ENCODE results near the gene HK1.
"Not testable (repeated sequence)": the region's sequence is repeated elsewhere in the genome, so short reads cannot be mapped to it uniquely, and the experiment has no call there.

HK1 gene

DNA sequence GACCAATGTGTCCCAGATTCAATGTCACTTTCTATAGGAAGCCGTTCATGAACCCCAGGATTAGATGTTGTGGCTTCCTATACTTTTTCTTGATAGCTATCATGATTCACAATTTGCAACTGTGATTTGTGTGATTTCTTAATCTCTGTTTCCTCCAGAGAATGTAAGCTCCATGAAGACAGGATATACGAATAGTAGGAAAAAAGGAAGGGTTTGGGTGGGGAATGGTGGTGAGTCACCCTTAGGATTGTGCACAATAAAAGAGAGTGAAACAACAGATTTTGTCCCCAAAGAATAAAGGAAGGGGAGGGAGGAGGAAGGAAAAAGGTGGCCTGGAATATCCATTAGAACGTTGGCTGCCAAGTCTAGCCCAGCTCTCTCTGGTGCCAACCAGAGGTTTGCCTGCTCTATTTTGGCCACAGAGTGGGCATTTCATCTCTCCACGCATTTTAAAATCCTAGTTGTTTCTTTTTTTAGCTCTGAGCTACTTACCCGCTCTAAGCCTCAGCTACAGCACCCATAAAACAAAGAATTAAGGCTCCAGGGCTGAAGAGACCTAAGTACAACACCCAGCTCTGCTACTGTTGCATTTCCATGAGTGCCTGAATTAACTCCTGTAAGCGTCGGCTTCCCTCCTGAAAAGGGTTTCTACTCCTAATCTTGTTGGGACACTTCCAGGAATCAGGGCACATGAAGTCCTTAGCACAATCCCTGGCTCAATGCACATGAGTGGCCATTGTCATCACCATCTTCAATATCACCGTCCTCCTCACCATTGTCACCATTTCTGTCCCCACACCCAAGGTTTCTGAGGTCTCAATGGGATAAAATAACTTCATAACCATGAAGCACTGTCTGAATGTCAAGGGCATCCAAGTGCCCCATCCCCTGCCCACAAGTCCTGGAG, 3.5 kb downstream of the HK1 start:
- no peak overlapping the region for H3K4me3 ChIP-seq (ENCODE audit: low read length in 2 of 2)
- no peak overlapping the region for H3K27ac ChIP-seq (ENCODE audit: low read length)
- H3K36me3 ChIP-seq (ENCODE audit: control insufficient read depth in 2 of 2, insufficient read depth in 2 of 2, low read length in 2 of 2): no peaks in the 10 kb centered on the region
- H3K9me3 ChIP-seq (ENCODE audit: control insufficient read depth in 2 of 2, low read length in 2 of 2): no peaks in the 10 kb centered on the region
- no peaks in the 10 kb centered on the region for H3K4me1 ChIP-seq (ENCODE audit: control insufficient read depth, insufficient read depth, low read length)
- no peak overlapping the region for H3K9ac ChIP-seq (ENCODE audit: low read length in 2 of 2)
- no peaks in the 10 kb centered on the region for H3K27me3 ChIP-seq (ENCODE audit: control insufficient read depth in 1 of 2, insufficient read depth in 2 of 2, low read length in 2 of 2)

DNA sequence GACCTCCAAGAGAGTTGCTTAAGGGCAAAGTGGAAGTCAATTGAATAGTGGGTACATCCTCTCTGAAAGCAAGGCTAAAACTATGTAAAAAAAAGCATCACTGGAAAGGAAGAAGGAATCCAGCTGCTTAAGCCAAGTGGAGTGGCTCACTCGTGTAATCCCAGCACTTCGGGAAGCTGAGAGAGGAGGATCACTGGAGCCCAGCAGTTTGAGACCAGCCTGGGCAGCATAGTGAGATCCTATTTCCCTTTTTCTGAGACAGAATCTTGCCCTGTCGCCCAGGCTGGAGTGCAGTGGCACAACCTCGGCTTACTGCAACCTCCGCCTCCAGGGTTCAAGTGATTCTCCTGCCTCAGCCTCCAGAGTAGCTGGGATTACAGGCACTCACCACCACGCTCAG, 6.1 kb downstream of the HK1 start:
- H3K27ac ChIP-seq (ENCODE audit: low read length); H3K4me1 ChIP-seq (ENCODE audit: control insufficient read depth, insufficient read depth, low read length); H3K9ac ChIP-seq (ENCODE audit: low read length in 2 of 2); H3K9me3 ChIP-seq (ENCODE audit: control insufficient read depth in 2 of 2, low read length in 2 of 2); H3K36me3 ChIP-seq (ENCODE audit: control insufficient read depth in 2 of 2, insufficient read depth in 2 of 2, low read length in 2 of 2); H3K27me3 ChIP-seq (ENCODE audit: control insufficient read depth in 1 of 2, insufficient read depth in 2 of 2, low read length in 2 of 2); H3K4me3 ChIP-seq (ENCODE audit: low read length in 2 of 2): not testable (repeated sequence)

GRCh38 chr10:69285699-69286098, 7.4 kb downstream of the HK1 start:
- Histone ChIP-seq H3K4me3 (ENCODE audit: low read length in 2 of 2) (no peak overlapping the region), H3K27me3 (ENCODE audit: control insufficient read depth in 1 of 2, insufficient read depth in 2 of 2, low read length in 2 of 2) (no peaks in the 10 kb centered on the region), H3K27ac (ENCODE audit: low read length) (no peak overlapping the region), H3K9ac (ENCODE audit: low read length in 2 of 2) (no peak overlapping the region), H3K4me1 (ENCODE audit: control insufficient read depth, insufficient read depth, low read length) (no peaks in the 10 kb centered on the region), H3K9me3 (ENCODE audit: control insufficient read depth in 2 of 2, low read length in 2 of 2) (no peaks in the 10 kb centered on the region), H3K36me3 (ENCODE audit: control insufficient read depth in 2 of 2, insufficient read depth in 2 of 2, low read length in 2 of 2) (no peaks in the 10 kb centered on the region)

DNA sequence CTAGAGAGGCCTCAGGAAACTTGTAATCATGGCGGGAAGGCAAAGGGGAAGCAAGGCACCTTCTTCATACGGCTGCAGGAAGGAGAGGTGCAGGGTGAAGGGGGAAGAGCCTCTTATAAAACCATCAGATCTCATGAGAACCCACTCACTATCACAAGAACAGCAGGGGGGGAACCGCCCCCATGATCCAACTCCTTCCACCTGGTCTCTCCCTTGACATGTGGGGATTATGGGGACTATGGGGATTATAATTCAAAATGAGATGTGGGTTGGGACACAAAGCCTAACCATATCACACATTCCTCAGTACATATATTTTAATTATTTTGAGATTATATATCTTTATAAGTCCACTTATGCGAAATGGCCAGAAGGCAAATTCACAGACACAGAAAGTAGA, 8.9 kb downstream of the HK1 start:
- Histone ChIP-seq H3K27me3 (ENCODE audit: control insufficient read depth in 1 of 2, insufficient read depth in 2 of 2, low read length in 2 of 2) (no peaks in the 10 kb centered on the region), H3K9me3 (ENCODE audit: control insufficient read depth in 2 of 2, low read length in 2 of 2) (no peaks in the 10 kb centered on the region), H3K4me1 (ENCODE audit: control insufficient read depth, insufficient read depth, low read length) (no peaks in the 10 kb centered on the region), H3K4me3 (ENCODE audit: low read length in 2 of 2) (no peak overlapping the region), H3K36me3 (ENCODE audit: control insufficient read depth in 2 of 2, insufficient read depth in 2 of 2, low read length in 2 of 2) (no peaks in the 10 kb centered on the region), H3K9ac (ENCODE audit: low read length in 2 of 2) (no peak overlapping the region), H3K27ac (ENCODE audit: low read length) (no peak overlapping the region)

GRCh38 chr10:69290993-69291392, 12.7 kb downstream of the HK1 start:
- Histone ChIP-seq H3K4me3 (ENCODE audit: low read length in 2 of 2) (no peak overlapping the region), H3K4me1 (ENCODE audit: control insufficient read depth, insufficient read depth, low read length) (no peaks in the 10 kb centered on the region), H3K36me3 (ENCODE audit: control insufficient read depth in 2 of 2, insufficient read depth in 2 of 2, low read length in 2 of 2) (no peaks in the 10 kb centered on the region), H3K27ac (ENCODE audit: low read length) (no peak overlapping the region), H3K27me3 (ENCODE audit: control insufficient read depth in 1 of 2, insufficient read depth in 2 of 2, low read length in 2 of 2) (peaks cover 0 to 2% of the 10 kb centered on the region in 2 donors), H3K9ac (ENCODE audit: low read length in 2 of 2) (no peak overlapping the region), H3K9me3 (ENCODE audit: control insufficient read depth in 2 of 2, low read length in 2 of 2) (no peaks in the 10 kb centered on the region)

DNA sequence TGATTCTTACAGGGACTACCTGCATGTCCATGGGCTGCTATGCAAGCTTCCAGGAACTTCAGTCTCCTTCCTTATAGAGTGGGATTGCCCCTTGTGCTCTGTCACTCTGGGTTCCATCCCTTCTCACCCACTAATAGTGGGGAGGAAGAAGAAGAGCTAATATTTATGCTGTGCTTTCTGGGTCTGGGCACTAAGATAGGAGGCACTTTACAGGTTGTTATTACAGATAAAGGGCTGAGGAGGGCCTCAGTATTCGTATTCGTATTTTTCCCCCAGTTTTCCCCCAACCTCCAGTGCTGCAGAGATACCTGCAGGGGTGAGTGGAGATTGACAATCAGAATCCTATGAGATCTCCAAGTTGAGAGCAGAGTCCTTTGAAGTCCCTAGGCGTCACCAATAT, 14.2 kb downstream of the HK1 start:
- Histone ChIP-seq H3K4me3 (ENCODE audit: low read length in 2 of 2) (no peak overlapping the region), H3K36me3 (ENCODE audit: control insufficient read depth in 2 of 2, insufficient read depth in 2 of 2, low read length in 2 of 2) (no peaks in the 10 kb centered on the region), H3K4me1 (ENCODE audit: control insufficient read depth, insufficient read depth, low read length) (no peaks in the 10 kb centered on the region), H3K9ac (ENCODE audit: low read length in 2 of 2) (no peak overlapping the region), H3K9me3 (ENCODE audit: control insufficient read depth in 2 of 2, low read length in 2 of 2) (no peaks in the 10 kb centered on the region), H3K27me3 (ENCODE audit: control insufficient read depth in 1 of 2, insufficient read depth in 2 of 2, low read length in 2 of 2) (peaks cover 0 to 2% of the 10 kb centered on the region in 2 donors), H3K27ac (ENCODE audit: low read length) (no peak overlapping the region)

- Histone ChIP-seq H3K27me3 (ENCODE audit: control insufficient read depth in 1 of 2, insufficient read depth in 2 of 2, low read length in 2 of 2) (peaks cover 0 to 2% of the 10 kb centered on the region in 2 donors), H3K9me3 (ENCODE audit: control insufficient read depth in 2 of 2, low read length in 2 of 2) (no peaks in the 10 kb centered on the region), H3K27ac (ENCODE audit: low read length) (no peak overlapping the region), H3K4me3 (ENCODE audit: low read length in 2 of 2) (no peak overlapping the region), H3K4me1 (ENCODE audit: control insufficient read depth, insufficient read depth, low read length) (no peaks in the 10 kb centered on the region), H3K9ac (ENCODE audit: low read length in 2 of 2) (no peak overlapping the region), H3K36me3 (ENCODE audit: control insufficient read depth in 2 of 2, insufficient read depth in 2 of 2, low read length in 2 of 2) (no peaks in the 10 kb centered on the region)
Observed at GRCh38 chr10:69295027-69295636, 16.8 kb downstream of the HK1 start.

DNA sequence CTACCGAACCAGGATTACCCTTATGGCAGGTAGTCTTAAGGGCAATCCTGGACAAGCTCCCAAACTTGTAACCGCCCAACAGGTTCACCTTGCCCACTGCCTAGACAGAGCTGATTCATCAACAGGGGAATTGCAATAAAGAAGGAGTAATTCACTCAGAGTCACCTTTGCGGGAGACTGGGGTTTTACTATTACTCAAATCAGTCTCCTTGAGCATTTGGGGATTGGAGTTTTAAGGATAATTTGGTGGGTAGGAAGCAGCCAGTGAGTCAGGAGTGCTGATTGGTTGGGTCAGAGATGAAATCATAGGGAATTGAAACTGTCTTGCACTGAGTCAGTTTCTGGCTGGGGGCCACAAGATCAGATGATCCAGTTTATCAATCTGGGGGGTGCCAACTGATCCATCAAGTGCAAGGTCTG, 25.3 kb downstream of the HK1 start:
- Histone ChIP-seq H3K27me3 (ENCODE audit: control insufficient read depth in 1 of 2, insufficient read depth in 2 of 2, low read length in 2 of 2) (no peaks in the 10 kb centered on the region), H3K36me3 (ENCODE audit: control insufficient read depth in 2 of 2, insufficient read depth in 2 of 2, low read length in 2 of 2) (no peaks in the 10 kb centered on the region), H3K27ac (ENCODE audit: low read length) (no peak overlapping the region), H3K9ac (ENCODE audit: low read length in 2 of 2) (no peak overlapping the region), H3K4me1 (ENCODE audit: control insufficient read depth, insufficient read depth, low read length) (no peaks in the 10 kb centered on the region), H3K4me3 (ENCODE audit: low read length in 2 of 2) (no peak overlapping the region), H3K9me3 (ENCODE audit: control insufficient read depth in 2 of 2, low read length in 2 of 2) (no peaks in the 10 kb centered on the region)

DNA sequence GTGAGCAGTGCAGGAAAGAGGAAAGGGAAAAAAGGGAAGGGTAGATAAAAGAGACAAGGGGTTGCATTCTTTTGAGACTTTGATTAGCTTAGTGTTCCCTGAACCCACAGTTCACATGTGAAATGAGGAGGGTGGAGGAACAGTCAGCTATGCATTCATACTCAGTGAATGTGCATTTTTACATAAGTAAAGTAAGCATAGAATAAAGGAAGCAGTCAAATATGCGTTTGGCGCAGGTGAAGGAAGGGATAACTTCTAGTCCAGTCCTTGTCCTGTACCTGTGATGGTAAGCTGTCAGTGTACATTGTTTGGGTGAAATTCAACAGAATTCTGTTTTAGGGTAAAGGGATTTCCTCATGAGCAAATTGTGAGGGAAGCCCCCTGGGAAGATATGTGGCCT, 28.1 kb downstream of the HK1 start:
- no peak overlapping the region for H3K4me3 ChIP-seq (ENCODE audit: low read length in 2 of 2)
- H3K9me3 ChIP-seq (ENCODE audit: control insufficient read depth in 2 of 2, low read length in 2 of 2): no peaks in the 10 kb centered on the region
- H3K9ac ChIP-seq (ENCODE audit: low read length in 2 of 2): no peak overlapping the region
- H3K27me3 ChIP-seq (ENCODE audit: control insufficient read depth in 1 of 2, insufficient read depth in 2 of 2, low read length in 2 of 2): no peaks in the 10 kb centered on the region
- H3K27ac ChIP-seq (ENCODE audit: low read length): no peak overlapping the region
- no peaks in the 10 kb centered on the region for H3K4me1 ChIP-seq (ENCODE audit: control insufficient read depth, insufficient read depth, low read length)
- no peaks in the 10 kb centered on the region for H3K36me3 ChIP-seq (ENCODE audit: control insufficient read depth in 2 of 2, insufficient read depth in 2 of 2, low read length in 2 of 2)

DNA sequence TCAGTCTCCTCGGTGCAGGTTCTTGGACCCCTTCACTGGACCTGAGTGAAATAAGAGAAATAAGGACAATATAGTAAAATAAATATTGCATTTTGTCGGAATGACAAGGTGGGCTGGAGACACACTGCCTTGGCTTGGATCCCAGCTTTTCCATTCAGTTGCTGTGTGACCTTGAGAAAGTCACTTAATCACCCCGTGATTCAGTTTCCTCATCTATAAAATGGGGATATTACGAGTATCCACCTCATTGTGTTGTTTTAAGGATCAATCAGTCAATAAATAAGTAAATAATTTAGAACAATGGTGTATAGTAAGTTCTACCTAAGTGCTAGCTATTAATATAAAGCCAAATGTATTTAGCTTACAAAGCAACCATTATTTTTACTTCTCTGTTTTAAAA, 29.1 kb downstream of the HK1 start:
- no peaks in the 10 kb centered on the region for H3K27me3 ChIP-seq (ENCODE audit: control insufficient read depth in 1 of 2, insufficient read depth in 2 of 2, low read length in 2 of 2)
- H3K9ac ChIP-seq (ENCODE audit: low read length in 2 of 2): no peak overlapping the region
- H3K4me1 ChIP-seq (ENCODE audit: control insufficient read depth, insufficient read depth, low read length): no peaks in the 10 kb centered on the region
- no peaks in the 10 kb centered on the region for H3K9me3 ChIP-seq (ENCODE audit: control insufficient read depth in 2 of 2, low read length in 2 of 2)
- no peaks in the 10 kb centered on the region for H3K36me3 ChIP-seq (ENCODE audit: control insufficient read depth in 2 of 2, insufficient read depth in 2 of 2, low read length in 2 of 2)
- no peak overlapping the region for H3K27ac ChIP-seq (ENCODE audit: low read length)
- H3K4me3 ChIP-seq (ENCODE audit: low read length in 2 of 2): no peak overlapping the region

GRCh38 chr10:69308304-69308703, 30.0 kb downstream of the HK1 start:
- H3K36me3 ChIP-seq (ENCODE audit: control insufficient read depth in 2 of 2, insufficient read depth in 2 of 2, low read length in 2 of 2); H3K27me3 ChIP-seq (ENCODE audit: control insufficient read depth in 1 of 2, insufficient read depth in 2 of 2, low read length in 2 of 2); H3K9me3 ChIP-seq (ENCODE audit: control insufficient read depth in 2 of 2, low read length in 2 of 2); H3K27ac ChIP-seq (ENCODE audit: low read length); H3K4me1 ChIP-seq (ENCODE audit: control insufficient read depth, insufficient read depth, low read length); H3K9ac ChIP-seq (ENCODE audit: low read length in 2 of 2); H3K4me3 ChIP-seq (ENCODE audit: low read length in 2 of 2): not testable (repeated sequence)
